Smooth muscle cell (in vitro differentiated cells): ENCODE results near the gene CIAO2A. TPM values are rescaled to one million over a fixed set of nuclear protein-coding genes. Genes with fewer than 3 reads are reported as not detected.

ENCODE experiments used
- DNase-seq: peaks from one replicate; lab custom pipeline; 2025; ENCODE audit not compliant: unreplicated experiment; lab: John Stamatoyannopoulos, UW
- H2AFZ ChIP-seq: fragments of 200-600 bp; sonication (generic); 2 replicates; pipeline ENCODE4 v1.6.0; 2016; ENCODE audit warnings: antibody characterized with exemption, low read depth, mild to moderate bottlenecking
- H3F3A ChIP-seq: fragments of 200-600 bp; sonication (generic); 2 replicates; pipeline ENCODE4 v1.6.0; 2017; ENCODE audit warnings: antibody characterized with exemption, low read depth
- H3K27ac ChIP-seq: fragments of 200-600 bp; sonication (generic); 2 replicates; pipeline ENCODE4 v1.5.1; 2016; ENCODE audit warnings: low read depth, mild to moderate bottlenecking
- H3K27me3 ChIP-seq: fragments of 200-600 bp; sonication (generic); 2 replicates; pipeline ENCODE4 v1.6.1; 2016; ENCODE audit warnings: low read depth, mild to moderate bottlenecking
- H3K36me3 ChIP-seq: fragments of 200-600 bp; sonication (generic); 2 replicates; pipeline ENCODE4 v1.5.1; 2016; ENCODE audit warnings: low read depth
- H3K4me1 ChIP-seq: fragments of 200-600 bp; sonication (generic); 2 replicates; pipeline ENCODE4 v1.5.1; 2016; ENCODE audit warnings: low read depth
- H3K4me2 ChIP-seq: fragments of 200-600 bp; sonication (generic); 2 replicates; pipeline ENCODE4 v1.6.0; 2016; ENCODE audit warnings: mild to moderate bottlenecking
- H3K4me3 ChIP-seq: fragments of 200-600 bp; sonication (generic); 2 replicates; pipeline ENCODE4 v1.5.1; 2016; ENCODE audit warnings: mild to moderate bottlenecking
- H3K79me2 ChIP-seq: fragments of 200-600 bp; sonication (generic); 2 replicates; pipeline ENCODE4 v1.6.0; 2016; ENCODE audit warnings: low read depth, mild to moderate bottlenecking
- H3K9ac ChIP-seq: fragments of 200-600 bp; sonication (generic); 2 replicates; pipeline ENCODE4 v1.6.0; 2016; ENCODE audit warnings: low read depth
- H3K9me3 ChIP-seq: fragments of 200-600 bp; sonication (generic); replicated peaks from 2 replicates; pipeline ENCODE4 v1.5.1; 2016; ENCODE audit warnings: low read depth
- H4K20me1 ChIP-seq: fragments of 200-600 bp; sonication (generic); 2 replicates; pipeline ENCODE4 v1.6.0; 2016; ENCODE audit warnings: low read depth
- CTCF ChIP-seq: fragments of 200-600 bp; sonication (generic); IDR thresholded peaks from 2 replicates; pipeline ENCODE4 v1.5.1; 2017; ENCODE audit warnings: borderline replicate concordance, mild to moderate bottlenecking, antibody characterized with exemption; ENCODE audit not compliant: insufficient read depth, poor library complexity, severe bottlenecking
- WGBS: methylation state at CpG from one replicate; pipeline ENCODE4 v1.1.7; 2016; ENCODE audit warnings: low lambda C conversion rate; 5-methylcytosine and 5-hydroxymethylcytosine counted together
- polyA plus RNA-seq: library from polyadenylated mRNA; unstranded; fragments of >200 nt; fragmentation: Nextera tagmentation; extraction: Ambion mirVana; gene quantifications from 2 replicates; pipeline ENCODE4 v1.2.1, GENCODE V29; 2016
- total RNA-seq: library from RNA; depleted of rRNA; stranded (reverse); fragments of >200 nt; gene quantifications from 2 replicates; pipeline ENCODE4 v1.2.3, GENCODE V29; 2014

Gene CIAO2A
- total and polyA plus RNA-seq, 2 experiments from 2014 or later: 110 to 123 TPM

GRCh38 chr15:64127521-64128270 is 34.1 kb upstream of the CIAO2A start:
- DNase-seq: no peak

GRCh38 chr15:64125978-64126377 is 32.3 kb upstream of the CIAO2A start:
- WGBS: 64% methylated on average over 3 of the region's 3 CpGs
- Histone ChIP-seq H3K4me2 (no peak overlapping the region), H3K9ac (no peak overlapping the region), H3K79me2 (no peaks in the 10 kb centered on the region), H3F3A (no peaks in the 10 kb centered on the region), H3K9me3 (no peaks in the 10 kb centered on the region), H3K27me3 (no peaks in the 10 kb centered on the region), H3K4me3 (no peak overlapping the region), H3K36me3 (peaks cover 32% of the 10 kb centered on the region), H2AFZ (no peak overlapping the region), H3K4me1 (no peaks in the 10 kb centered on the region), H3K27ac (no peak overlapping the region), H4K20me1 (no peaks in the 10 kb centered on the region)
- DNase-seq: no peak
- TF ChIP-seq CTCF: no peak

More at GRCh38 chr15:64127521-64128270, 34.1 kb upstream of the CIAO2A start:
- 86% methylated on average over 6 of the region's 6 CpGs for WGBS
- Histone ChIP-seq H3K79me2 (no peaks in the 10 kb centered on the region), H3K27me3 (no peaks in the 10 kb centered on the region), H2AFZ (no peak overlapping the region), H4K20me1 (no peaks in the 10 kb centered on the region), H3K4me3 (no peak overlapping the region), H3K4me2 (no peak overlapping the region), H3K9me3 (no peaks in the 10 kb centered on the region), H3K9ac (no peak overlapping the region), H3K27ac (no peak overlapping the region), H3K4me1 (no peaks in the 10 kb centered on the region), H3F3A (no peaks in the 10 kb centered on the region), H3K36me3 (peaks cover 25% of the 10 kb centered on the region)
- no peak for TF ChIP-seq CTCF

- H3K27me3 ChIP-seq: no peaks in the 10 kb centered on the region
- H3F3A ChIP-seq: no peaks in the 10 kb centered on the region
- no peaks in the 10 kb centered on the region for H4K20me1 ChIP-seq
- no peak overlapping the region for H3K27ac ChIP-seq
- no peak for DNase-seq
- H3K36me3 ChIP-seq: peaks cover 14% of the 10 kb centered on the region
- no peak for TF ChIP-seq CTCF
- H2AFZ ChIP-seq: no peak overlapping the region
- H3K4me2 ChIP-seq: no peak overlapping the region
- no peaks in the 10 kb centered on the region for H3K4me1 ChIP-seq
- no peaks in the 10 kb centered on the region for H3K9me3 ChIP-seq
- 97% methylated on average over 3 of the region's 3 CpGs for WGBS
- H3K79me2 ChIP-seq: no peaks in the 10 kb centered on the region
- H3K4me3 ChIP-seq: no peak overlapping the region
- no peak overlapping the region for H3K9ac ChIP-seq
Observed at GRCh38 chr15:64122936-64123351, 29.3 kb upstream of the CIAO2A start.

GRCh38 chr15:64122444-64122843 is 28.8 kb upstream of the CIAO2A start:
- Histone ChIP-seq H3F3A (no peaks in the 10 kb centered on the region), H3K79me2 (no peaks in the 10 kb centered on the region), H3K9ac (no peak overlapping the region), H3K4me3 (no peak overlapping the region), H2AFZ (no peak overlapping the region), H3K36me3 (peaks cover 11% of the 10 kb centered on the region), H3K27ac (no peak overlapping the region), H3K27me3 (no peaks in the 10 kb centered on the region), H4K20me1 (peaks cover 4% of the 10 kb centered on the region), H3K4me2 (no peak overlapping the region), H3K9me3 (no peaks in the 10 kb centered on the region), H3K4me1 (no peaks in the 10 kb centered on the region)
- 83% methylated on average over 1 of the region's 1 CpG for WGBS
- DNase-seq: no peak
- TF ChIP-seq CTCF: no peak
